Measurements from ENCODE around the gene POU2F1.

The POU2F1 gene

GRCh38 chr1:167371030-167371429 is 150.3 kb downstream of the POU2F1 start:
- Histone ChIP-seq H3K9me3 (ENCODE audit: control insufficient read depth, insufficient read depth, low read length) (no peaks in the 10 kb centered on the region), H3K4me1 (ENCODE audit: insufficient read depth, low read length) (peaks cover 15% of the 10 kb centered on the region; the same call in 1 of the 2 replicates), H3K9ac (ENCODE audit: low read depth, low read length) (no peak overlapping the region), H3K36me3 (ENCODE audit: insufficient read depth, low read length) (no peaks in the 10 kb centered on the region)

DNA sequence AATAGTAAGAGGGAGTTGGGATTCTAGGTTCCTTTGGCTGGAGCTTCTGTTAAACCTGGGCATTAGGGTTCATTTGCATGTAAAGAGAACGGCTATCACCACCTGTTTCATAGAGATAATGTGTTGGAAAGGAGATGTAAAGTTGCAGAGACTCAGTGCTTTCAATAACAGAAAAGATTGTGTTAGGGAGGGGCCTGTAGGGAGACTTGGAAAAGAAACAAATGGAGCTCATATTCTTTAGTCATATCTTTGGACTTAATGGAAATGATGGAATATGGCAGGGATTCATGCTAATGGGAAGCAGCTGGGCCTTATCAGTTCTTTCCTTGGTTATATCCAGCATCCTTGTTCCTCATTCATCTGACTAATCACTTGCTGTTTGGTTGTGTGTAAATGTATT is 152.7 kb downstream of the POU2F1 start:
- peaks cover 15% of the 10 kb centered on the region; the same call in 1 of the 2 replicates for H3K4me1 ChIP-seq (ENCODE audit: insufficient read depth, low read length)
- no peak overlapping the region for H3K9ac ChIP-seq (ENCODE audit: low read depth, low read length)
- no peaks in the 10 kb centered on the region for H3K36me3 ChIP-seq (ENCODE audit: insufficient read depth, low read length)
- no peaks in the 10 kb centered on the region for H3K9me3 ChIP-seq (ENCODE audit: control insufficient read depth, insufficient read depth, low read length)

- Histone ChIP-seq H3K4me1 (ENCODE audit: insufficient read depth, low read length) (peaks cover 15% of the 10 kb centered on the region; the same call in 1 of the 2 replicates), H3K9ac (ENCODE audit: low read depth, low read length) (no peak overlapping the region)
These were observed 153.3 kb downstream of the POU2F1 start for GRCh38 chr1:167373986-167374385.

DNA sequence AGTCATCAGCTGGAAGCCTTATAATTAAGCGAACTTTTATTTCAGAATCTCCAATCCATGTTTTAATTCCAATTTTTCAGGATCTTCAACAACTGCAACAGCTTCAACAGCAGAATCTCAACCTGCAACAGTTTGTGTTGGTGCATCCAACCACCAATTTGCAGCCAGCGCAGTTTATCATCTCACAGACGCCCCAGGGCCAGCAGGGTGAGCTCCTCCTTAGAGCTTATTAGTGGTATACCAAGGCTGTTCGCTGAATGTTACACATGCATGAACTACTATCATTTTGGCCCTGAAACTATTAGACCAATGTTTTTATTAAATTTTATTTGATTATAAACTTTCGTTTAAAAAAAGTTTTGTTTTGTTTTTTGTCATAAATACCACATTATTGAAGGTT is 155.3 kb downstream of the POU2F1 start:
- Histone ChIP-seq H3K9me3 (ENCODE audit: control insufficient read depth, insufficient read depth, low read length) (no peaks in the 10 kb centered on the region), H3K9ac (ENCODE audit: low read depth, low read length) (no peak overlapping the region), H3K36me3 (ENCODE audit: insufficient read depth, low read length) (no peaks in the 10 kb centered on the region), H3K4me1 (ENCODE audit: insufficient read depth, low read length) (peaks cover 15% of the 10 kb centered on the region; the same call in 1 of the 2 replicates)

More at GRCh38 chr1:167373986-167374385, 153.3 kb downstream of the POU2F1 start:
- Histone ChIP-seq H3K9me3 (ENCODE audit: control insufficient read depth, insufficient read depth, low read length) (no peaks in the 10 kb centered on the region), H3K36me3 (ENCODE audit: insufficient read depth, low read length) (no peaks in the 10 kb centered on the region)

GRCh38 chr1:167387251-167387910 is 166.7 kb downstream of the POU2F1 start:
- H3K4me1 ChIP-seq (ENCODE audit: insufficient read depth, low read length) = no peaks in the 10 kb centered on the region
- no peaks in the 10 kb centered on the region for H3K9me3 ChIP-seq (ENCODE audit: control insufficient read depth, insufficient read depth, low read length)
- no peak overlapping the region for H3K9ac ChIP-seq (ENCODE audit: low read depth, low read length)
- peaks cover 6% of the 10 kb centered on the region; the same call in 1 of the 2 replicates for H3K36me3 ChIP-seq (ENCODE audit: insufficient read depth, low read length)

DNA sequence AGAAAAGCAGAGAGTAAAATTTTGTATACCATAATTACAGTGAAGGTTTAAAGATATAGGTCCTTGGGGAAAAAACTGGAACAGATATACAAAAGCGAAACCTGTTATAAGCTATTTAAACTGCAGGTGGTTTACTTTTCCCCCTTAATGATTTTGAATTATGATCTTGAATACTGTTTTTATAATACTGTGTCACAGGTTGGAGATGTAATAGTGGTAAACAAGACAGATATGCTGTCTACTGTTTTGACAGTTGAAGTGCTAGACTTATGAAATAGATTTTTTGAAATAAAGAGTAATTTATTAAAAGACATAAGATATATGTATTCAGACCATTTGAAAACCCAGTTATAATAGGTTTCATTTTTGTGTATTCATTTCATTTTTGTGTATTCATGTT is 168.3 kb downstream of the POU2F1 start:
- no peaks in the 10 kb centered on the region for H3K9me3 ChIP-seq (ENCODE audit: control insufficient read depth, insufficient read depth, low read length)
- H3K36me3 ChIP-seq (ENCODE audit: insufficient read depth, low read length) = peaks cover 6% of the 10 kb centered on the region; the same call in 1 of the 2 replicates
- no peak overlapping the region for H3K9ac ChIP-seq (ENCODE audit: low read depth, low read length)
- H3K4me1 ChIP-seq (ENCODE audit: insufficient read depth, low read length) = no peaks in the 10 kb centered on the region

DNA sequence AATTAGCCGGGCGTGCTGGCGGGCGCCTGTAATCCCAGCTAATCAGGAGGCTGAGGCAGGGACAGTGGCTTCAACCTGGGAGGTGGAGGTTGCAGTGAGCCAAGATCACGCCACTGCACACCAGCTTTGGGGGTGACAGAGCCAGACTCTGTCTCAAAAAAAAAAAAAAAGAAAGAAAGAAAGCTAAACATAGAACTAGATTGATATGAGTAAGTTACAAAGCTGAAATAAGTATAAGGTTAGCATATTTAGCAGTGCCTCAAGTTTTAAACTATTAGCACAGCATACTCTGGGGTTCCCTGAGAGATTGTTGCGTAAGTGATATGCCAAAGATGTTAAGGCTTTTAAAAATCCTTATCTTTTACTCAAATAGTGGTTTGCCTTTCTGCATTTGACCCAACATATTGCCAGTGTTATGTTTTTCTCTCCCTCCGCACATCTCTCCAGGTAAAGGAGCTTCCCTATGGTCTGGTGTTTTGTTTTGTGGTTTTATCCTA is 171.6 kb downstream of the POU2F1 start:
- no peaks in the 10 kb centered on the region for H3K9me3 ChIP-seq (ENCODE audit: control insufficient read depth, insufficient read depth, low read length)
- H3K9ac ChIP-seq (ENCODE audit: low read depth, low read length) = no peak overlapping the region
- H3K36me3 ChIP-seq (ENCODE audit: insufficient read depth, low read length) = peaks cover 10% of the 10 kb centered on the region
- H3K4me1 ChIP-seq (ENCODE audit: insufficient read depth, low read length) = no peaks in the 10 kb centered on the region

GRCh38 chr1:167400359-167400953 is 179.8 kb downstream of the POU2F1 start:
- H3K36me3 ChIP-seq (ENCODE audit: insufficient read depth, low read length) = peaks cover 19% of the 10 kb centered on the region
- no peaks in the 10 kb centered on the region for H3K9me3 ChIP-seq (ENCODE audit: control insufficient read depth, insufficient read depth, low read length)
- H3K4me1 ChIP-seq (ENCODE audit: insufficient read depth, low read length) = no peaks in the 10 kb centered on the region
- no peak overlapping the region for H3K9ac ChIP-seq (ENCODE audit: low read depth, low read length)

DNA sequence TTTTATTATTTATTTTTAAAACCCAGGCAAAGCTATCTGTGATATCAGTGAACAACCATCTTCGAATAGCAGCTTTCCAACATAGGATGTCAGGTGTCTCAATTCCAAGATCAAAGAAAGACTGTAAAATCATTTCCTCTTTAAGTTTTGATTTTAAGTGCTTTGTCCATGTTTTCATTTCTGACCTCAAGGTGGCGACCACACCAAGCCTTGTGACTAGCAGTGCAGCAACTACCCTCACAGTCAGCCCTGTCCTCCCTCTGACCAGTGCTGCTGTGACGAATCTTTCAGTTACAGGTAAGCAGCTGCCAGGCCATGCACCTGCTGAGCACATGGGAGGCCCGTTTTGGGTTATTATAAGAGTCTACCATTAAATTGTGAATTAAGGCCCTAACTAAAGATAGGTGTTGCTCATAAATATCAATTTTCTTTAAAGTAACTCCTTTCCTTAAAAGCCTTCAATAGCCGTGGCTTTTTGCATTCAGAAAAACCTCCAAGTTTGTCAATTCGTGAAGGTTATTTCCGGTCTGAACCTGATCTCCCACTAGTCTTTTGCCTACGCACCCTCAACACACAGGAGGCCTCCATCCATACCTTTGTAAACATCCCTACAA is 180.7 kb downstream of the POU2F1 start:
- Histone ChIP-seq H3K9me3 (ENCODE audit: control insufficient read depth, insufficient read depth, low read length) (no peaks in the 10 kb centered on the region), H3K36me3 (ENCODE audit: insufficient read depth, low read length) (peaks cover 20% of the 10 kb centered on the region), H3K4me1 (ENCODE audit: insufficient read depth, low read length) (no peaks in the 10 kb centered on the region), H3K9ac (ENCODE audit: low read depth, low read length) (no peak overlapping the region)

DNA sequence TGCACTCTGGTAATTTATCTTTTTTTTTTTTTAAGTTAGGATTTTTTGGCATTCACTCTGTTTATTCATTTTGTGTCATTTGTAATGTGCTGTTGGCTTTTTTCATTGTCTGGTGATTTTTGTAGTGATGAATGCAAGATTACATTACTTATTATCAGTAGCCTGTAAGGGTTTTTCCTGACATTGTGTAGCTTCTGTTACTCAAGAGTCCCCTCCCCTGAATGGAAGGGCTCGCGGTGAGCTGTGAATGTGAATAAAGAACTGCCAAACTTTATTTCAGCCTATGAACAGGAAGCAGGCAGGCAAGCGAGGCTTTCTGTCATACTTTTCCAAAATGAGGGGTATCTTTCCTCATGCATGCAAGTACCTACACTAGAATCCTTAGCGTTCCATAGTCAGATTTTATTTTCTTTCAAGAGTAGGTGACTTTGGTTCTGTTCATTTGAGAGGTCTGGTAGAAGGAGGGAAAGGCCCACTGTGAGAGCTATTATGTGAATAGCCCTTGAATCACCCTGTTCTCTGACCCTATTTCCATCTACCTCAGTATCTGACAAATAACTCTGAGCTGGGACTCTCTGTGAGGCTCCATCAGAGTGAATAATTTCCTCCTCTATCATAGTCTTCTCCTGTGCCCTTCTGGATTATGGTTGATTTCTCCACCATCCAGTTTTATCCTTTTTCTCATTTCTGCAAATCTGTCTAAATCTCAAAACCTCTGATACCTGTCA is 183.6 kb downstream of the POU2F1 start:
- Histone ChIP-seq H3K9me3 (ENCODE audit: control insufficient read depth, insufficient read depth, low read length) (no peaks in the 10 kb centered on the region), H3K36me3 (ENCODE audit: insufficient read depth, low read length) (peaks cover 8% of the 10 kb centered on the region), H3K9ac (ENCODE audit: low read depth, low read length) (no peak overlapping the region), H3K4me1 (ENCODE audit: insufficient read depth, low read length) (no peaks in the 10 kb centered on the region)

DNA sequence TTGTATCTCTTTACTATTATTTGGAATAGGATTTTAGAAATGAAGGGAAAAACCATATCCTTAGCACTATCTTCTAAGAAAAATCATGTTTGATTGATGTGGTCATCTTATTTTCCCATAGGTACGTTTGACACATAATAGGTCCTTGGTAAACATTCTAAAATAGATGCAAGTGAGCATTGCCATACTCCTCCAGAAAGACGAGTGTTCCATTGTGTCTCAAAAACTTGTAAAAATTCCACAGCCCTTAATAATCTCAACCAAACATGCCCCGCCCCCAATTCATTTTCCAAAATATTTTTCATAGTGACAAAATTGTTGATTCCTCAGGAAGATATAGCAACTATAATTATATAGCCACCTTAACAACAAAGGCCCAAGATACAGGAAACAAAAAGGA is 184.2 kb downstream of the POU2F1 start:
- Histone ChIP-seq H3K9me3 (ENCODE audit: control insufficient read depth, insufficient read depth, low read length) (no peaks in the 10 kb centered on the region), H3K36me3 (ENCODE audit: insufficient read depth, low read length) (peaks cover 8% of the 10 kb centered on the region), H3K4me1 (ENCODE audit: insufficient read depth, low read length) (no peaks in the 10 kb centered on the region), H3K9ac (ENCODE audit: low read depth, low read length) (no peak overlapping the region)

DNA sequence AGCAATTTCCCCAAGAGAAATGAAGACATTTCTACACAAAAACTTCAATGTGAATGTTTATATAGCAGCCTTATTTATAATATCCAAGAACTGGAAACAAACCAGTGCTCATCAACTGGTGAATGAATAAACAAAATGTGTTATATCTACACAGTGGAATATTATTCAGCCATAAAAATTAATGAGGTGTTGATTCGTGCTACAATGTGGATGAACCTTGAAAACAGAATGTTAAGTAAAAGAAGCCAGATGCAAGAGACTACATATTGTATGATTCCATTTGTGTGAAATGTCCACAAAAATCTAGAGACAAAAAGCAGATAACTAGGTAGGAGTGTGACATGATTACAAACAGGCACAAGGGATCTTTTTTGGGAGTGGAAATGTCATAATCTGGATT is 187.7 kb downstream of the POU2F1 start:
- no peaks in the 10 kb centered on the region for H3K4me1 ChIP-seq (ENCODE audit: insufficient read depth, low read length)
- H3K9ac ChIP-seq (ENCODE audit: low read depth, low read length) = no peak overlapping the region
- no peaks in the 10 kb centered on the region for H3K9me3 ChIP-seq (ENCODE audit: control insufficient read depth, insufficient read depth, low read length)
- H3K36me3 ChIP-seq (ENCODE audit: insufficient read depth, low read length) = peaks cover 13% of the 10 kb centered on the region

GRCh38 chr1:167409183-167409582 is 188.5 kb downstream of the POU2F1 start:
- no peaks in the 10 kb centered on the region for H3K4me1 ChIP-seq (ENCODE audit: insufficient read depth, low read length)
- peaks cover 13% of the 10 kb centered on the region for H3K36me3 ChIP-seq (ENCODE audit: insufficient read depth, low read length)
- no peak overlapping the region for H3K9ac ChIP-seq (ENCODE audit: low read depth, low read length)
- H3K9me3 ChIP-seq (ENCODE audit: control insufficient read depth, insufficient read depth, low read length) = no peaks in the 10 kb centered on the region

DNA sequence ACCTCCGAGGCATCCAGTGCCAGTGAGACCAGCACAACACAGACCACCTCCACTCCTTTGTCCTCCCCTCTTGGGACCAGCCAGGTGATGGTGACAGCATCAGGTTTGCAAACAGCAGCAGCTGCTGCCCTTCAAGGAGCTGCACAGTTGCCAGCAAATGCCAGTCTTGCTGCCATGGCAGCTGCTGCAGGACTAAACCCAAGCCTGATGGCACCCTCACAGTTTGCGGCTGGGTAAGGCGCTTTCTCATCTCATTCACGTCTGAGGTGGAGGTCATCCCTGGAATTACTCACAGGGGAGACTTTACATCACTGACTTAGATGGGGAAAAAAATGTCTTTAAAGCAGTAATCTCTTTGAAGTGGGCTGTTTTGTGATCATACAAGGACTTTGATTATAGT is 191.4 kb downstream of the POU2F1 start:
- Histone ChIP-seq H3K9me3 (ENCODE audit: control insufficient read depth, insufficient read depth, low read length) (no peaks in the 10 kb centered on the region), H3K4me1 (ENCODE audit: insufficient read depth, low read length) (no peaks in the 10 kb centered on the region), H3K9ac (ENCODE audit: low read depth, low read length) (no peak overlapping the region), H3K36me3 (ENCODE audit: insufficient read depth, low read length) (peaks cover 9% of the 10 kb centered on the region)
